HCT116 (cell line): ENCODE measurements around the gene EXOSC3. TPM values are rescaled to one million over a fixed set of nuclear protein-coding genes. Genes with fewer than 3 reads are reported as not detected.

ENCODE experiments used
- ATAC-seq: fragments of 200-7000 bp; cut with Tn5 transposase; 2 replicates; pipeline ENCODE4 v1.9.1; 2020; ENCODE audit warnings: mild to moderate bottlenecking, moderate library complexity
- BruUV-seq: library from RNA; stranded (reverse); fragments of 400-500 nt; replicated peaks from 2 replicates; lab custom pipeline; 2021; lab: Mats Ljungman, UMichigan
- CTCF ChIA-PET: fragments of 300-600 bp; sonication (Branson Sonifier 250); formaldehyde crosslinking; loops from one replicate; lab custom pipeline; 2021; ENCODE audit warnings: antibody characterized with exemption; lab: Charles Lee
- POLR2A ChIA-PET: fragments of 300-600, 350-600 bp; sonication (Branson Sonifier 250); formaldehyde crosslinking; loops from one replicate; lab custom pipeline; 2021; ENCODE audit warnings: antibody characterized with exemption; lab: Charles Lee
- RAD21 ChIA-PET, 2 experiments: fragments of 300-600 bp; sonication (Branson Sonifier 250); formaldehyde crosslinking; loops; one replicate each; lab custom pipeline; 2023; ENCODE audit warnings: low total read pairs in 2 of 2; ENCODE audit not compliant: uncharacterized antibody in 2 of 2, unreplicated experiment in 2 of 2, low non-redundant PET in 1 of 2; lab: Charles Lee
- DNase-seq: peaks from one replicate; pipeline ENCODE4 v3.0.0-alpha.2; 2010; ENCODE audit warnings: low read depth, low spot score
- H2AFZ ChIP-seq: fragments of 200-600 bp; shearing (Covaris generic), sonication (generic); 2 replicates; pipeline ENCODE4 v1.6.1; 2017; ENCODE audit warnings: low read depth, mixed run types, mixed read lengths, antibody characterized with exemption, low read length; ENCODE audit not compliant: poor library complexity, severe bottlenecking
- H3K27ac ChIP-seq: 2 replicates; pipeline ENCODE4 v1.5.1; 2012; ENCODE audit warnings: low read depth, low read length
- H3K27me3 ChIP-seq: fragments of 200-600 bp; sonication (generic); 2 replicates; pipeline ENCODE4 v1.6.1; 2016; ENCODE audit warnings: mixed run types, low read length, mixed read lengths; ENCODE audit not compliant: insufficient read depth
- H3K36me3 ChIP-seq, 2 experiments: fragments of 200-500 bp in 1 of 2; fragments of 200-600 bp in 1 of 2; sonication (Bioruptor generic) in 1 of 2; sonication (generic) in 1 of 2; 2 replicates each; pipeline versions ENCODE4 v1.5.1 to v1.6.1; 2014 to 2016; ENCODE audit warnings: low read length in 2 of 2, inconsistent platforms in 1 of 2, mixed read lengths in 1 of 2, mixed run types in 1 of 2; ENCODE audit not compliant: insufficient read depth in 2 of 2, control insufficient read depth in 1 of 2
- H3K4me1 ChIP-seq, 2 experiments: fragments of 200-600 bp in 1 of 2; sonication (generic) in 1 of 2; 2 replicates each; pipeline versions ENCODE4 v1.5.1 to v1.6.1; 2012 to 2017; ENCODE audit warnings: low read length in 2 of 2, inconsistent platforms in 1 of 2, mild to moderate bottlenecking in 1 of 2, mixed read lengths in 1 of 2, mixed run types in 1 of 2, moderate library complexity in 1 of 2; ENCODE audit not compliant: insufficient read depth in 2 of 2, control insufficient read depth in 1 of 2
- H3K4me2 ChIP-seq: fragments of 200-600 bp; sonication (generic); 2 replicates; pipeline ENCODE4 v1.6.1; 2017; ENCODE audit warnings: mixed run types, low read length, mixed read lengths
- H3K4me3 ChIP-seq, 2 experiments: fragments of 200-600 bp in 1 of 2; sonication (generic) in 1 of 2; replicated peaks in 1 of 2; 2 replicates each; pipeline ENCODE4 v1.5.1; 2011 to 2016; ENCODE audit warnings: low read length in 2 of 2, control low read depth in 1 of 2, low read depth in 1 of 2, mild to moderate bottlenecking in 1 of 2, mixed read lengths in 1 of 2, mixed run types in 1 of 2
- H3K79me2 ChIP-seq: fragments of 200-600 bp; sonication (generic); 2 replicates; pipeline ENCODE4 v1.6.1; 2017; ENCODE audit warnings: mild to moderate bottlenecking, mixed run types, low read length, moderate library complexity, mixed read lengths; ENCODE audit not compliant: insufficient read depth
- H3K9ac ChIP-seq: fragments of 200-600 bp; sonication (generic); 2 replicates; pipeline ENCODE4 v1.6.1; 2016; ENCODE audit warnings: low read length, mixed read lengths
- H3K9me2 ChIP-seq: fragments of 200-600 bp; sonication (generic), shearing (Covaris generic); 2 replicates; pipeline ENCODE4 v1.6.1; 2017; ENCODE audit warnings: mixed run types, mild to moderate bottlenecking, moderate library complexity; ENCODE audit not compliant: insufficient read depth
- H3K9me3 ChIP-seq, 2 experiments: fragments of 200-500 bp in 1 of 2; fragments of 200-600 bp in 1 of 2; sonication (Bioruptor generic) in 1 of 2; sonication (generic) in 1 of 2; 2 replicates each; pipeline ENCODE4 v1.6.1; 2014 to 2017; ENCODE audit warnings: low read length in 2 of 2, mixed read lengths in 2 of 2, inconsistent platforms in 1 of 2, low read depth in 1 of 2, mild to moderate bottlenecking in 1 of 2, mixed run types in 1 of 2, moderate library complexity in 1 of 2; ENCODE audit not compliant: control insufficient read depth in 1 of 2, insufficient read depth in 1 of 2
- H4K20me1 ChIP-seq: fragments of 200-600 bp; sonication (generic), shearing (Covaris generic); 2 replicates; pipeline ENCODE4 v1.6.1; 2017; ENCODE audit warnings: mixed run types, mild to moderate bottlenecking, moderate library complexity; ENCODE audit not compliant: insufficient read depth
- CEBPB ChIP-seq: IDR thresholded peaks from 2 replicates; pipeline ENCODE4 v1.6.1; 2012; ENCODE audit warnings: low read depth
- FOSL1 ChIP-seq: IDR thresholded peaks from 2 replicates; pipeline ENCODE4 v1.6.1; 2012; ENCODE audit warnings: low read depth
- POLR2A ChIP-seq: IDR thresholded peaks from 2 replicates; pipeline ENCODE4 v1.7.0; 2011; ENCODE audit warnings: borderline replicate concordance; ENCODE audit not compliant: insufficient read depth, insufficient read length; ENCODE audit errors: extremely low read depth
- POLR2AphosphoS5 ChIP-seq: IDR thresholded peaks from 2 replicates; pipeline ENCODE4 v1.6.1; 2011; ENCODE audit warnings: mild to moderate bottlenecking, low read depth, low read length, moderate library complexity
- SP1 ChIP-seq: IDR thresholded peaks from 2 replicates; pipeline ENCODE4 v1.6.1; 2012; ENCODE audit warnings: low read depth
- TCF7L2 ChIP-seq: IDR thresholded peaks from 2 replicates; pipeline ENCODE4 v1.7.0; 2011; ENCODE audit warnings: borderline replicate concordance, inconsistent platforms; ENCODE audit not compliant: insufficient read depth, insufficient read length; ENCODE audit errors: extremely low read depth
- YY1 ChIP-seq: IDR thresholded peaks from 2 replicates; pipeline ENCODE4 v1.6.1; 2011; ENCODE audit warnings: low read length, low read depth, moderate library complexity, mild to moderate bottlenecking; ENCODE audit not compliant: insufficient replicate concordance; ENCODE audit errors: extremely low read depth
- ZFX ChIP-seq: fragments of 450-650 bp; IDR thresholded peaks from 2 replicates; pipeline ENCODE4 v1.6.1; 2017
- intact Hi-C: fragments of 100-400 bp; cut with micrococcal nuclease; formaldehyde crosslinking; loops from 2 replicates; pipeline ENCODE4 v1.10.0; 2022
- total RNA-seq: library from RNA; stranded (reverse); gene quantifications from one replicate; pipeline ENCODE4 v1.2.1, GENCODE V29; 2021; ENCODE audit not compliant: unreplicated experiment
- TF ChIP-seq, protein P1 (sequence below): IDR thresholded peaks from 2 replicates; pipeline ENCODE4 v1.6.1; 2012
- TF ChIP-seq, protein P2 (sequence below), 3 experiments: fragments of 200-600 bp in 1 of 3; sonication (generic) in 1 of 3; IDR thresholded peaks in 2 of 3; conservative IDR thresholded peaks in 1 of 3; 2 replicates each; pipeline ENCODE4 v1.5.1; 2012 to 2017; ENCODE audit warnings: low read depth in 2 of 3, low read length in 2 of 3, antibody characterized with exemption in 1 of 3, borderline replicate concordance in 1 of 3, control low read depth in 1 of 3, mild to moderate bottlenecking in 1 of 3, mixed read lengths in 1 of 3, mixed run types in 1 of 3, moderate library complexity in 1 of 3; ENCODE audit not compliant: insufficient read depth in 1 of 3

Gene EXOSC3
- total RNA-seq, 1 experiment from 2014 or later = 79.6 TPM

GRCh38 chr9:37775216-37775919, 9.5 kb downstream of the EXOSC3 start:
- no peaks in the 10 kb centered on the region for H3K9me3 ChIP-seq
- H3K9ac ChIP-seq = no peak overlapping the region
- peaks cover 31 to 43% of the 10 kb centered on the region in 2 experiments; a peak in 3 of 4 replicates for H3K36me3 ChIP-seq
- H2AFZ ChIP-seq = no peak overlapping the region
- POLR2A ChIA-PET = no interaction called here
- no peaks in the 10 kb centered on the region for H3K9me2 ChIP-seq
- CTCF ChIA-PET = no interaction called here
- intact Hi-C loops = no loop called here
- DNase-seq (no peak), ATAC-seq (no peak)
- H3K27me3 ChIP-seq = no peaks in the 10 kb centered on the region
- TF ChIP-seq, protein P1, sequence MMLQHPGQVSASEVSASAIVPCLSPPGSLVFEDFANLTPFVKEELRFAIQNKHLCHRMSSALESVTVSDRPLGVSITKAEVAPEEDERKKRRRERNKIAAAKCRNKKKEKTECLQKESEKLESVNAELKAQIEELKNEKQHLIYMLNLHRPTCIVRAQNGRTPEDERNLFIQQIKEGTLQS = no peak
- TF ChIP-seq SP1 (no peak), POLR2AphosphoS5 (no peak), CEBPB (no peak), POLR2A (no peak), YY1 (no peak), ZFX (no peak), FOSL1 (no peak), TCF7L2 (no peak)
- TF ChIP-seq, protein P2, sequence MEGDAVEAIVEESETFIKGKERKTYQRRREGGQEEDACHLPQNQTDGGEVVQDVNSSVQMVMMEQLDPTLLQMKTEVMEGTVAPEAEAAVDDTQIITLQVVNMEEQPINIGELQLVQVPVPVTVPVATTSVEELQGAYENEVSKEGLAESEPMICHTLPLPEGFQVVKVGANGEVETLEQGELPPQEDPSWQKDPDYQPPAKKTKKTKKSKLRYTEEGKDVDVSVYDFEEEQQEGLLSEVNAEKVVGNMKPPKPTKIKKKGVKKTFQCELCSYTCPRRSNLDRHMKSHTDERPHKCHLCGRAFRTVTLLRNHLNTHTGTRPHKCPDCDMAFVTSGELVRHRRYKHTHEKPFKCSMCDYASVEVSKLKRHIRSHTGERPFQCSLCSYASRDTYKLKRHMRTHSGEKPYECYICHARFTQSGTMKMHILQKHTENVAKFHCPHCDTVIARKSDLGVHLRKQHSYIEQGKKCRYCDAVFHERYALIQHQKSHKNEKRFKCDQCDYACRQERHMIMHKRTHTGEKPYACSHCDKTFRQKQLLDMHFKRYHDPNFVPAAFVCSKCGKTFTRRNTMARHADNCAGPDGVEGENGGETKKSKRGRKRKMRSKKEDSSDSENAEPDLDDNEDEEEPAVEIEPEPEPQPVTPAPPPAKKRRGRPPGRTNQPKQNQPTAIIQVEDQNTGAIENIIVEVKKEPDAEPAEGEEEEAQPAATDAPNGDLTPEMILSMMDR (IDR thresholded peaks at IDR 0.05 in 2 of 3, conservative IDR thresholded peaks at IDR 0.05 in 1 of 3; ENCODE audit: borderline replicate concordance in 1 of 3, insufficient read depth in 1 of 3, low read depth in 2 of 3, low read length in 2 of 3) = no peak
- no peaks in the 10 kb centered on the region for H3K4me1 ChIP-seq
- peaks cover 5% of the 10 kb centered on the region; the same call in 1 of the 2 replicates for H4K20me1 ChIP-seq
- H3K4me2 ChIP-seq = no peak overlapping the region
- peaks cover 18% of the 10 kb centered on the region for H3K79me2 ChIP-seq
- RAD21 ChIA-PET = no interaction called here
- H3K4me3 ChIP-seq = no peak overlapping the region
- H3K27ac ChIP-seq = no peak overlapping the region
- BruUV-seq = no TSS peak
